DOHH2 (cell line): Measurements from ENCODE around the gene RNF150.

Experiments
- EZH2phosphoT487 ChIP-seq: fragments of 200-600 bp; sonication (generic); IDR thresholded peaks from 2 replicates; pipeline ENCODE4 v1.6.1; 2017; ENCODE audit warnings: borderline replicate concordance, mild to moderate bottlenecking, antibody characterized with exemption, low read length, moderate library complexity, mixed read lengths
- TF ChIP-seq, protein P1 (sequence below): fragments of 200-600 bp; sonication (generic); IDR thresholded peaks from one replicate; pipeline ENCODE4 v1.5.1; 2014; ENCODE audit warnings: antibody characterized with exemption, mild to moderate bottlenecking, low read depth, low read length; ENCODE audit not compliant: poor library complexity, severe bottlenecking

DNA sequence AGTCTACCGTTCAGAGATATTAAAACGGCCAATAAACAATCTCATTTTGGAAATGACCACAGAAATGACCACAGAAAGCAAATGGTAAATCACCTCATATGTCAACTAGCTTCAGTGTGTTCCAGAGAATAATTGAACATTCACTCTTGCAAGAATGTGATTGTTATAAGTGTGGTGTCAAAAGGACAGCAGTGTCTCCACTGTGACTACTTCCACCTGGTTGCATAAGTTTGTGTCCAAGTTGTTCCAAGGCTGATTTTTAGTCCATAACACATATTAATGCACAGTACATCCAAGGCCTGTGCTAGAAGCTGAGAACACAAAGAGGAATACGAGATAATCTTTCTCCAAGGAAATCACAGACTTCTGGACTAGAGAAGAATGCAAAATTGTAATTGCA is 37.4 kb upstream of the RNF150 start:
- no peak for TF ChIP-seq EZH2phosphoT487
- TF ChIP-seq, protein P1, sequence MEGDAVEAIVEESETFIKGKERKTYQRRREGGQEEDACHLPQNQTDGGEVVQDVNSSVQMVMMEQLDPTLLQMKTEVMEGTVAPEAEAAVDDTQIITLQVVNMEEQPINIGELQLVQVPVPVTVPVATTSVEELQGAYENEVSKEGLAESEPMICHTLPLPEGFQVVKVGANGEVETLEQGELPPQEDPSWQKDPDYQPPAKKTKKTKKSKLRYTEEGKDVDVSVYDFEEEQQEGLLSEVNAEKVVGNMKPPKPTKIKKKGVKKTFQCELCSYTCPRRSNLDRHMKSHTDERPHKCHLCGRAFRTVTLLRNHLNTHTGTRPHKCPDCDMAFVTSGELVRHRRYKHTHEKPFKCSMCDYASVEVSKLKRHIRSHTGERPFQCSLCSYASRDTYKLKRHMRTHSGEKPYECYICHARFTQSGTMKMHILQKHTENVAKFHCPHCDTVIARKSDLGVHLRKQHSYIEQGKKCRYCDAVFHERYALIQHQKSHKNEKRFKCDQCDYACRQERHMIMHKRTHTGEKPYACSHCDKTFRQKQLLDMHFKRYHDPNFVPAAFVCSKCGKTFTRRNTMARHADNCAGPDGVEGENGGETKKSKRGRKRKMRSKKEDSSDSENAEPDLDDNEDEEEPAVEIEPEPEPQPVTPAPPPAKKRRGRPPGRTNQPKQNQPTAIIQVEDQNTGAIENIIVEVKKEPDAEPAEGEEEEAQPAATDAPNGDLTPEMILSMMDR, result no peak
